Measurements from ENCODE around the gene ITPRIP. TPM values are rescaled to one million over a fixed set of nuclear protein-coding genes. Genes with fewer than 3 reads are reported as not detected.

ITPRIP gene, protein sequence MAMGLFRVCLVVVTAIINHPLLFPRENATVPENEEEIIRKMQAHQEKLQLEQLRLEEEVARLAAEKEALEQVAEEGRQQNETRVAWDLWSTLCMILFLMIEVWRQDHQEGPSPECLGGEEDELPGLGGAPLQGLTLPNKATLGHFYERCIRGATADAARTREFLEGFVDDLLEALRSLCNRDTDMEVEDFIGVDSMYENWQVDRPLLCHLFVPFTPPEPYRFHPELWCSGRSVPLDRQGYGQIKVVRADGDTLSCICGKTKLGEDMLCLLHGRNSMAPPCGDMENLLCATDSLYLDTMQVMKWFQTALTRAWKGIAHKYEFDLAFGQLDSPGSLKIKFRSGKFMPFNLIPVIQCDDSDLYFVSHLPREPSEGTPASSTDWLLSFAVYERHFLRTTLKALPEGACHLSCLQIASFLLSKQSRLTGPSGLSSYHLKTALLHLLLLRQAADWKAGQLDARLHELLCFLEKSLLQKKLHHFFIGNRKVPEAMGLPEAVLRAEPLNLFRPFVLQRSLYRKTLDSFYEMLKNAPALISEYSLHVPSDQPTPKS
- 57.7 to 80.9 TPM (median 68.8 TPM) in 5 replicates for total RNA-seq (2022; extraction: Qiagen RNA extraction)

GRCh38 chr10:104337985-104338735 is at the start of gene ITPRIP:
ITPRIP (minus strand) TSS chr10:104338465; CDS start chr10:104316051, 22,414 bp downstream.

DNA sequence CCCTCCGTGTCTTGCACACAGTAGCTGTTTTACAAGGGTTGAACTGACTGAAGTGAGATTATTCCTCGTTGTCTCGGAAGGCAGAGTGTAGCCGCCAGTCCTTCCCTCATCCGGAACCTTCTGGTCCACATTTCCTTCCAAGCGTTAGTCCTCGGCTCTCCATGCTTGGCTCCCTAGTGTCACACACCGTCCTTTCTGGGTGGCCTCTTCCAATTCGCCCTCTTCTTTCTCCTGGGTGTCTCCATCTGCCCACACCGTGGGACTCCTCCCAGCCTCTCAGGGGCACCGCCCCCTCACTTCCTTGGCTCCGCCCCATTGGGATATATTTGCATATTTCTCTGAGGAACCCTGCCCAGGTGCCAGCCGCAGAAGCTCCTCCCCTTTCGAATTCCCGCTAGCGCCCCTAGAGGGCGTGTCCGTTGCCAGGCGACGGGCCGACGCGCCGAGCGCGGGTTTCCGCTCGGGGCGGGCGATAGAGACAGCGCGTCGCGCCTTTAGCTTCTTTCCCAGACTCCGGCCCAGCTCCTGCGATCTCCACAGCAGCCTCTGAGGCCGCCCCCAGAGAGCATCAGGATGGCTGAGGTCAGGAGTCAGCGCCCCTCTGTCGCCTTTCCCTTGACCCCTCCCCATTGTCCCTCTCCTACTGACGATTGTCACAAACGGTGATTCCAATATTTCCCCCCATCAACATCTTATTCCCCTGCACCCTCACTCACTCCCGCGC is 15.2 kb upstream of the ITPRIP start, which contains the start of gene CFAP58:
TSS of gene CFAP58 (plus strand) at position 509 of the 724 bp plus-strand sequence. CDS start at position 574, 65 bp downstream.

DNA sequence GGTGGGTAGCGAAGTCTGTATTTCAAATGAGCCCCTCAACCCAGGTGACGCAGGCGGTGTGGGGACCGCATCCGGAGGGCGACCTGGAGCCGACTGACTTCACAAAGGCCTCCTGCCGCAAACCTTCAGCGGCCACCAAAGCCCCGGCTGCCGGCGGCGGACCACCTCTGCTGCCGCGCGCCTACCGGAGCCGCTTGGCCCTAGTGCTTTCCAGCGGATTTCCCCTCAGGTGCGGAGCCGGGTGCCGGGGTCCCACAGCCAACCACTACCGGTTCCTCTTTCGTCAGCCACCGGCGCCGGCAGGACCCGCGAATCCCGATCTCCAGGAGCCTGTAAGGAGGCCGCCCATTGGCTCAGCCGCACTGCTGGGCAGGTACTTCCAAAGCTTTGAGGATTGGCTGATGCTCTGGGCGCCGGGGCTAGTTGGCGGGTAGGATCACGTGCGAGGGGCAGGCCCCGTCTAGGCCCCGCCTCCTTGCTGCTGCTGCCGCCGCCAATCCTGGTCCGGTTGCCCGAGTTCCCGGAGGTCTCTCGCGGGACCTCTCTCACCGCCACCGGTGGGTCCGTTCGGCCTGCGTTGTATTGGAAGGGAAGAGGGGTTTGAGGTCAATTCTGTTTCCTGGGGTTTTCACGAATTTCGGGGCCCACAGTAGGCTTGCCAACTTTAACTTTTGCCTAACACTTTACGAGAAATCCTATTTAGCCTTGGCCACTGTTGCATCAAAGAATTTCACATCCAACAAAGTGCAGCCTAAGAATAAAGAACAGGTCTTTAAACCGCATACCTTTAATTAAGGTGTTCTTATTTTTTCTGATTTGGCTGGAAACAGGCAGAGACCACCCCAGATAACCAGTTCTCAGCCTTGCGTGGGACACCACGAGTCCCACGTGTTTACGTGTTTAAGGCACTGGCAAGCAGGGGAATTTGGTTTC is 69.3 kb downstream of the ITPRIP start, which contains the start of gene GSTO2:
TSS of gene GSTO2 (plus strand) at position 472 of the 933 bp plus-strand sequence. CDS start 5,732 bp downstream, outside the sequence.

Other genes with a start within 250 kb of the ITPRIP start
- gene SFR1, start 216.3 kb downstream of the ITPRIP start, total RNA-seq (2022; extraction: Qiagen RNA extraction), result 14.5 to 23.5 TPM (median 15.5 TPM) in 5 replicates
- gene CFAP43, start 106.1 kb downstream of the ITPRIP start, total RNA-seq (2022; extraction: Qiagen RNA extraction), result 0.17 to 0.30 TPM (median 0.30 TPM) in 5 replicates
- 235 to 263 TPM (median 252 TPM) in 5 replicates for gene GSTO1, start 83.6 kb downstream of the ITPRIP start, total RNA-seq (2022; extraction: Qiagen RNA extraction)
- gene GSTO2, start 69.3 kb downstream of the ITPRIP start, total RNA-seq (2022; extraction: Qiagen RNA extraction), result 2.1 to 2.3 TPM (median 2.2 TPM) in 5 replicates
- gene CFAP58, start 15.4 kb upstream of the ITPRIP start, total RNA-seq (2022; extraction: Qiagen RNA extraction), result 0.07 to 0.16 TPM (median 0.13 TPM) in 5 replicates